H1 (cell line): Measurements from ENCODE around the gene SV2C. TPM values are rescaled to one million over a fixed set of nuclear protein-coding genes. Genes with fewer than 3 reads are reported as not detected.

Experiments used
- EZH2 ChIP-seq: fragments of 200-600 bp; sonication (generic); IDR thresholded peaks from 2 replicates; pipeline ENCODE4 v1.7.1; 2012; ENCODE audit warnings: low read depth, mild to moderate bottlenecking, moderate library complexity, low read length, inconsistent platforms; ENCODE audit not compliant: severe bottlenecking
- HDAC2 ChIP-seq, 2 experiments: fragments of 300-600 bp in 1 of 2; sonication (generic) in 1 of 2; IDR thresholded peaks; 2 replicates each; pipeline ENCODE4 v1.6.1; 2011 to 2012; ENCODE audit warnings: low read depth in 2 of 2, low read length in 2 of 2, mild to moderate bottlenecking in 2 of 2, moderate library complexity in 2 of 2, borderline replicate concordance in 1 of 2, inconsistent platforms in 1 of 2
- RXRA ChIP-seq: IDR thresholded peaks from 2 replicates; pipeline ENCODE4 v1.6.1; 2011; ENCODE audit warnings: low read depth, mild to moderate bottlenecking, low read length, moderate library complexity; ENCODE audit not compliant: insufficient read depth
- SRF ChIP-seq: IDR thresholded peaks from 2 replicates; pipeline ENCODE4 v1.6.1; 2011; ENCODE audit warnings: mild to moderate bottlenecking, low read depth, low read length, moderate library complexity
- TEAD4 ChIP-seq: IDR thresholded peaks from 2 replicates; pipeline ENCODE4 v1.6.1; 2012; ENCODE audit warnings: low read depth, low read length, inconsistent platforms, mixed read lengths
- polyA plus RNA-seq, 7 experiments: library from polyadenylated mRNA; depleted of rRNA in 3 of 7; stranded (reverse) in 5 of 7; unstranded in 2 of 7; fragments of >200 nt in 5 of 7; fragments of 200-250 nt in 2 of 7; gene quantifications; 1 replicate in 5 of 7; 2 replicates in 1 of 7; 4 replicates in 1 of 7; pipeline versions ENCODE4 v1.2.1 to v1.2.3, GENCODE V29; 2011 to 2013; ENCODE audit warnings: missing spikeins in 2 of 7, mixed read lengths in 2 of 7
- total RNA-seq: library from RNA; stranded (reverse); fragmentation: NEBNext Ultra II Directional; extraction: Animal tissue kit (Norgen Biotek cat#: 25700); gene quantifications from 2 replicates; pipeline ENCODE4 v1.2.1, GENCODE V29; 2021
- TF ChIP-seq, protein P1 (sequence below), 3 experiments: IDR thresholded peaks; 1 replicate in 2 of 3; 2 replicates in 1 of 3; pipeline versions ENCODE4 v1.5.1 to v1.6.1; 2011; ENCODE audit warnings: low read length in 3 of 3, mild to moderate bottlenecking in 3 of 3, inconsistent platforms in 2 of 3, low read depth in 1 of 3, moderate library complexity in 1 of 3; ENCODE audit not compliant: insufficient read depth in 1 of 3; ENCODE audit errors: control extremely low read depth in 1 of 3

Gene SV2C
- total and polyA plus RNA-seq, 2 of the 8 experiments (the other 6 are each of a cell fraction or from before 2014, with no cell fraction given), result 0.08 to 0.24 TPM

DNA sequence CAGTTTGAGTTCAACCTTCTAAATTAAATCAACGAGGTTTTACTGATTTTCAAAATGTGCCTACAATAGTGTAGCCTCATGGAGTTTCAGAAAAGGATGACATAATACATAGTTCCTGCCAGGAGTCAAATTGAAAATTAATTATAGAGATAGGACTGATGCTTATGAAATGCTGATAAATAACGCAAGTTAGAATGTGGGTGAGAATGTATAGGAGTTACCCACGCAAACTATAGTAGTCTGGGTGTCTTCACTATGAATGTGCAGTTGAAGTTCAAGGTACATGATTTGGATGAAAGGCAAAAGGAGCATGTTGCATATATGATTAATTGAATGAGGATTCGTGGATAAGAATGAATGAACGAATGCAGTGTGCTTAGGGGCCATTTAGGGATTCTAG, 95.7 kb downstream of the SV2C start (continued):
- TF ChIP-seq, protein P1, sequence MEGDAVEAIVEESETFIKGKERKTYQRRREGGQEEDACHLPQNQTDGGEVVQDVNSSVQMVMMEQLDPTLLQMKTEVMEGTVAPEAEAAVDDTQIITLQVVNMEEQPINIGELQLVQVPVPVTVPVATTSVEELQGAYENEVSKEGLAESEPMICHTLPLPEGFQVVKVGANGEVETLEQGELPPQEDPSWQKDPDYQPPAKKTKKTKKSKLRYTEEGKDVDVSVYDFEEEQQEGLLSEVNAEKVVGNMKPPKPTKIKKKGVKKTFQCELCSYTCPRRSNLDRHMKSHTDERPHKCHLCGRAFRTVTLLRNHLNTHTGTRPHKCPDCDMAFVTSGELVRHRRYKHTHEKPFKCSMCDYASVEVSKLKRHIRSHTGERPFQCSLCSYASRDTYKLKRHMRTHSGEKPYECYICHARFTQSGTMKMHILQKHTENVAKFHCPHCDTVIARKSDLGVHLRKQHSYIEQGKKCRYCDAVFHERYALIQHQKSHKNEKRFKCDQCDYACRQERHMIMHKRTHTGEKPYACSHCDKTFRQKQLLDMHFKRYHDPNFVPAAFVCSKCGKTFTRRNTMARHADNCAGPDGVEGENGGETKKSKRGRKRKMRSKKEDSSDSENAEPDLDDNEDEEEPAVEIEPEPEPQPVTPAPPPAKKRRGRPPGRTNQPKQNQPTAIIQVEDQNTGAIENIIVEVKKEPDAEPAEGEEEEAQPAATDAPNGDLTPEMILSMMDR (IDR thresholded peaks at IDR 0.05; ENCODE audit: control extremely low read depth in 1 of 3, insufficient read depth in 1 of 3, low read depth in 1 of 3, low read length in 3 of 3), result no peak
- TF ChIP-seq TEAD4, result no peak
- TF ChIP-seq SRF, result no peak
- no peak for TF ChIP-seq HDAC2 (IDR thresholded peaks at IDR 0.05; ENCODE audit: borderline replicate concordance in 1 of 2, low read depth in 2 of 2, low read length in 2 of 2)
- TF ChIP-seq RXRA, result no peak
- TF ChIP-seq EZH2, result no peak
